Placental epithelial cell (primary cell): ENCODE measurements around the gene NBPF1. TPM values are rescaled to one million over a fixed set of nuclear protein-coding genes. Genes with fewer than 3 reads are reported as not detected.

Experiments used
- small RNA-seq: library from RNA; depleted of rRNA; stranded (forward); fragments of <200 nt; gene quantifications from one replicate; pipeline ENCODE3, GENCODE V24; 2012
- total RNA-seq: library from RNA; depleted of rRNA; stranded (reverse); fragments of >200 nt; gene quantifications from 2 replicates; pipeline ENCODE4 v1.2.3, GENCODE V29; 2012

NBPF1 gene
- total RNA-seq = 32.2 and 41.8 TPM in 2 replicates

GRCh38 chr1:16613185-16614147, at the start of gene NBPF1:
TSS of gene NBPF1 (minus strand) at chr1:16613564.

DNA sequence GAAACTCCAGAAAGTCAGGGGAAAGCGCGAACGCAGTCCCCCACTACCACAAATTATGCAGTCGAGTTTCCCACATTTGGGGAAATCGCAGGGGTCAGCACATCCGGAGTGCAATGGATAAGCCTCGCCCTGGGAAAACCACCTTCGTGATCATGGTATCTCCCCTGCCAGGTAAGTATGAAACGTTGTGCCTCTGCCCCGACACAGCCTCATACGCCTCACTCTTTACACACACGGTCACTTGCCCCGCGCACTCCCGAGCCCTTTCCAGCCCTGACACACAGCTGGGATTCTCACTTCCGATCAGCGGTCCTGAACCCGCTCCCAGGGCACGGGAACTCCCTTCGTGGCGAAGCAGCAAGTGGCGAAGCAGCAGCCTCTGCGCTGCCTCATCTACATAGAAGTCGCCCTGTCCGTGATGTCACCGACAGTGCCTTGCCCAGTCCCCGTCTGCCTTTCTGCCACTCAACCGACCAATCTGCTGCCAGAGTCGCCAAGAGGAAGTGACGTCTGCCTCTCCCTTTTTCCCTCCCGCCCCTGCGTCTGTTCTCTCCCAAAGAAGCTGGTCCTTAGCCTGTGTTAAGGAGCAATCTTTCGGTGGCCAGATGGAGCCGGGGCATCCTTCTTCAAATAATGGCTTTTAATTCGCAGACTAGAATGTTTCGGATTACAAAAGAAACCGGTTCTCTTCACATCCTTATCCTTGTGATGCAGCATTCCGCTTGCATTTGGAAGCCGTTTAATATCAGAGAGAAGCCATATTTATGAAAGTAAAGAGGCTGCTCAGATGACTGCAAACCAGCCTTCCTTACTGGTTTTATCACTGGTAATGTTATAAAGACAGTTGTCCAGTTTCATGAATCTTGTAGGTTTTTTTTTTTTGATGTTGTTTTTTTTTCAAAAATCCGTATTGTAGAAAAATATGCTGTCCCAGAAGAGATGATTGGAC, 99.0 kb downstream of the NBPF1 start, which contains the start of gene RNU1-1:
Gene RNU1-1 (minus strand): TSS at position 179 of the 949 bp plus-strand sequence.

Small RNAs within 50 kb of the gene (small RNA-seq; reads per million reads assigned to genes)
- gene RNU1-1 (not detected), gene RNU1-6P (not detected)

Other genes starting within 250 kb of the NBPF1 start
- 47.1 and 80.9 TPM in 2 replicates for gene SZRD1, start 246.3 kb downstream of the NBPF1 start, total RNA-seq
- not detected in 2 replicates for gene SPATA21, start 176.1 kb downstream of the NBPF1 start, total RNA-seq
- gene NECAP2, start 172.8 kb downstream of the NBPF1 start, total RNA-seq = 47.9 and 67.9 TPM in 2 replicates
- gene RNU1-1, start 99.3 kb downstream of the NBPF1 start, total RNA-seq = under 0.01 TPM in 2 replicates
- under 0.01 TPM in 2 replicates for gene RNU1-3, start 53.4 kb upstream of the NBPF1 start, total RNA-seq
- under 0.01 TPM in 2 replicates for gene RNU1-4, start 127.0 kb upstream of the NBPF1 start, total RNA-seq